ENCODE data around the gene ARHGAP15. TPM values are rescaled to one million over a fixed set of nuclear protein-coding genes. Genes with fewer than 3 reads are reported as not detected.

The ARHGAP15 gene
- polyA plus RNA-seq, 1 experiment = not detected

DNA sequence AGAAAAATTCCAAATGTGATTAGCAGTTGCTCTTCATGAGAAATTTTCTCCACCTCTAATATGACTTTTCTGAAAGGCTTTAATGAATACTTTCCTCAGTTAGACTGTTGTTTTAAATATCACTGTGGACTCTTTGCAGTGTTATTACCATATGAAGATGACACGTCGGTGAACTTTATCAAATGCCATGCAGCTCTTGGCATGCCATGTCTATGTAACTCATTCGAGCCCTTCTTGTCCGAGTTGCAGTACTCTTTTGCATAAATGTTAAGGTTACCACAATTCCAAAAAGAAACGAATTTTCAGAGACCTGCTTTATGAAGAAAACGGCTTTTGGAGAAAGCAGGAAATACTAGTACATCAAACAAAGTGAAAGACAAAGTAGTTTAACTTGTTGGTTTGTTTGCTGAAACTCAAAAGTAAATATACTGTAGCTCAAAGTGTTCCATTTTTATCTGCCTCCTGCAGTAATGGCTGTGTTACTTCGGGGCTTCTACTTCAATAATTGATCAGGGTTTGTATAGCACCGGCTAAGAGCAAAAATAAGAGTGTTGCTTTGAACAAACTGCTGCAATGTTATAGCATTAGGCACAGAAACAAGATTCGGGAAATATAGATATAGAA, 204.1 kb downstream of the ARHGAP15 start:
- ChIA-PET POLR2A (no interaction called here), CTCF (no interaction called here)
- TF ChIP-seq, protein P1, sequence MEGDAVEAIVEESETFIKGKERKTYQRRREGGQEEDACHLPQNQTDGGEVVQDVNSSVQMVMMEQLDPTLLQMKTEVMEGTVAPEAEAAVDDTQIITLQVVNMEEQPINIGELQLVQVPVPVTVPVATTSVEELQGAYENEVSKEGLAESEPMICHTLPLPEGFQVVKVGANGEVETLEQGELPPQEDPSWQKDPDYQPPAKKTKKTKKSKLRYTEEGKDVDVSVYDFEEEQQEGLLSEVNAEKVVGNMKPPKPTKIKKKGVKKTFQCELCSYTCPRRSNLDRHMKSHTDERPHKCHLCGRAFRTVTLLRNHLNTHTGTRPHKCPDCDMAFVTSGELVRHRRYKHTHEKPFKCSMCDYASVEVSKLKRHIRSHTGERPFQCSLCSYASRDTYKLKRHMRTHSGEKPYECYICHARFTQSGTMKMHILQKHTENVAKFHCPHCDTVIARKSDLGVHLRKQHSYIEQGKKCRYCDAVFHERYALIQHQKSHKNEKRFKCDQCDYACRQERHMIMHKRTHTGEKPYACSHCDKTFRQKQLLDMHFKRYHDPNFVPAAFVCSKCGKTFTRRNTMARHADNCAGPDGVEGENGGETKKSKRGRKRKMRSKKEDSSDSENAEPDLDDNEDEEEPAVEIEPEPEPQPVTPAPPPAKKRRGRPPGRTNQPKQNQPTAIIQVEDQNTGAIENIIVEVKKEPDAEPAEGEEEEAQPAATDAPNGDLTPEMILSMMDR (IDR thresholded peaks at IDR 0.05; ENCODE audit: insufficient read depth, low read depth, low read length) = no peak
- Histone ChIP-seq H3K27me3 (ENCODE audit: control insufficient read depth, insufficient read depth, low read length) (no peaks in the 10 kb centered on the region), H3K36me3 (ENCODE audit: control insufficient read depth, insufficient read depth, low read length) (no peaks in the 10 kb centered on the region), H3K4me3 (ENCODE audit: low read depth, low read length) (no peak overlapping the region)
- no peak for DNase-seq (ENCODE audit: low read depth)

DNA sequence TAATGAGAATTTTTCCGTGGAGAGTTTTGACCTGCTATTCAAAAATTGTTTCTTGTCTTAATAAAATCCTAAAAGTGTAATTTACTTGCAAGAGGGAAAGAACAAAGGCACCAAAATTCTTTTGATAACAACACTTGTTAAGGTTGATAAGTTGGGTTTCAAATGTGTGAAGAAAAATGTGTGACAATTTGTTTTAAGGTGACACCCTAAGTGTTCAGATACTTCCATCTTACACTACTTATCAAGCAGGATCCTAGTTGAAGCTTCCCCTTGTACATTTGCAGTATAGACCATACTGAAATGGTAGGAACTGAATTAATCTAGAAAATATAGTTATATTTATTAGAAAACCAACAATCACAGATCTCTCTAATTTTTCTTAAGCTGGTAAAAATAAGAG, 204.6 kb downstream of the ARHGAP15 start:
- H3K27me3 ChIP-seq (ENCODE audit: control insufficient read depth, insufficient read depth, low read length) = no peaks in the 10 kb centered on the region
- TF ChIP-seq, protein P1 (IDR thresholded peaks at IDR 0.05; ENCODE audit: insufficient read depth, low read depth, low read length) = no peak
- no peaks in the 10 kb centered on the region for H3K36me3 ChIP-seq (ENCODE audit: control insufficient read depth, insufficient read depth, low read length)
- H3K4me3 ChIP-seq (ENCODE audit: low read depth, low read length) = no peak overlapping the region
- DNase-seq (ENCODE audit: low read depth) = no peak
- CTCF ChIA-PET = no interaction called here
- POLR2A ChIA-PET = no interaction called here

DNA sequence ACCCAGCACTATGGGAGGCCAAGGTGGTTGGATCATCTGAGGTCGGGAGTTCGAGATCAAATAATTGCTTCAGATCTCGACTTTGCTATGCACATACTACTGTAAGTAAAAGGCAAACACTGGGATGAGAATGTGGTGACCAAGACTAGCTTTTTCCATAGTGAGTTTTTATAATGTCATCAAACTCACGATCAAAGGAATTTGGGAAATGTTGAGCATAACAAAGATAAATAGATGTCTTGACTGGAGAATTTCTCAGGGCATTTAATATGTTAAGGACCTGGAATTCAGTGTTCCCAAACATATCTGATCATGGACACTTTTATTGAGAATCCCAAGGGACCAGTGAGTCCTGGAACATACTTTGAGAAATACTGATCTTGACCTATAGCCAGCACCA, 205.6 kb downstream of the ARHGAP15 start:
- H3K36me3 ChIP-seq (ENCODE audit: control insufficient read depth, insufficient read depth, low read length) = no peaks in the 10 kb centered on the region
- POLR2A ChIA-PET = no interaction called here
- H3K27me3 ChIP-seq (ENCODE audit: control insufficient read depth, insufficient read depth, low read length) = no peaks in the 10 kb centered on the region
- no peak overlapping the region for H3K4me3 ChIP-seq (ENCODE audit: low read depth, low read length)
- CTCF ChIA-PET = no interaction called here
- peak; percentile 8 for DNase-seq (ENCODE audit: low read depth)
- TF ChIP-seq, protein P1 (IDR thresholded peaks at IDR 0.05; ENCODE audit: insufficient read depth, low read depth, low read length) = no peak

DNA sequence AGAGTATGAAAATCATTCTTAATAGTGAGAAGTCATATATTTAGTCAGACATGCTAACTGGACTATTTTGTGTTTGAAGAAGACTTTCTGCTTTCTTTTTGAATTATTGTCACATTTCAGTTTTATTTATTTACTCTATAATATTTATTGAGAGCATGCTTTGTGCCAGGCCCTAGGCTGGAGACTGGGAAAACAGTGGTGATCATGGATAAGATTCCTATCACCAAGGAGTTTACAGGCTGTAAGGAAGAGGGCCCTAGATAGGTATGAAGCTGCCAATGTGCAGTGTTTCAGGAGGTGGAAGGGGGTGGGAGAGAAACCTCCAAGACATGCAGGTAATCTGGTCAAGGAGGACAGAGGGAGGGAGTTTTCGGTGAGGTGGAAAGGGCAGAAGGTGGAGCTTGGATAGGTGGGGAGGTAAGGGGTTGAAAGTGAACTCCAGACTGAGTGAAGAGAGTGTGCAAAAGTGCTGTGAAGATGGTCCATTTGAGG, 207.5 kb downstream of the ARHGAP15 start:
- Histone ChIP-seq H3K27me3 (ENCODE audit: control insufficient read depth, insufficient read depth, low read length) (no peaks in the 10 kb centered on the region), H3K36me3 (ENCODE audit: control insufficient read depth, insufficient read depth, low read length) (no peaks in the 10 kb centered on the region), H3K4me3 (ENCODE audit: low read depth, low read length) (no peak overlapping the region)
- CTCF ChIA-PET = no interaction called here
- POLR2A ChIA-PET = no interaction called here
- no peak for DNase-seq (ENCODE audit: low read depth)
- TF ChIP-seq, protein P1 (IDR thresholded peaks at IDR 0.05; ENCODE audit: insufficient read depth, low read depth, low read length) = no peak

- no peaks in the 10 kb centered on the region for H3K27me3 ChIP-seq (ENCODE audit: control insufficient read depth, insufficient read depth, low read length)
- no peaks in the 10 kb centered on the region for H3K36me3 ChIP-seq (ENCODE audit: control insufficient read depth, insufficient read depth, low read length)
- no peak for DNase-seq (ENCODE audit: low read depth)
- TF ChIP-seq, protein P1 (IDR thresholded peaks at IDR 0.05; ENCODE audit: insufficient read depth, low read depth, low read length) = no peak
- H3K4me3 ChIP-seq (ENCODE audit: low read depth, low read length) = no peak overlapping the region
- POLR2A ChIA-PET = no interaction called here
- CTCF ChIA-PET = no interaction called here
Observed at GRCh38 chr2:143341478-143341877, 212.3 kb downstream of the ARHGAP15 start.
